PC-9 (cell line): ENCODE data around the gene MAST4. TPM values are rescaled to one million over a fixed set of nuclear protein-coding genes. Genes with fewer than 3 reads are reported as not detected.

Experiments
- BruUV-seq: library from RNA; stranded (reverse); fragments of 400-500 nt; replicated peaks from 2 replicates; lab custom pipeline; 2021; lab: Mats Ljungman, UMichigan
- CTCF ChIA-PET: fragments of 300-600 bp; sonication (Branson Sonifier 250); formaldehyde crosslinking; loops from one replicate; lab custom pipeline; 2022; ENCODE audit warnings: antibody characterized with exemption; lab: Charles Lee
- POLR2A ChIA-PET: fragments of 300-600 bp; sonication (Branson Sonifier 250); formaldehyde crosslinking; loops from one replicate; lab custom pipeline; 2022; ENCODE audit warnings: antibody characterized with exemption; ENCODE audit not compliant: unreplicated experiment; lab: Charles Lee
- DNase-seq, 2 experiments: peaks; one replicate each; pipeline versions ENCODE4 v3.0.0 to v3.0.0-alpha.2; 2015 to 2022; ENCODE audit warnings: mixed read lengths in 1 of 2
- H2AFZ ChIP-seq: fragments of 200-600 bp; sonication (generic); 2 replicates; pipeline ENCODE4 v1.8.1; 2017; ENCODE audit warnings: antibody characterized with exemption
- H3F3A ChIP-seq: fragments of 200-600 bp; sonication (generic); 2 replicates; pipeline ENCODE4 v1.8.1; 2017; ENCODE audit warnings: antibody characterized with exemption, mild to moderate bottlenecking, low read depth; ENCODE audit not compliant: insufficient read depth
- H3K27ac ChIP-seq: fragments of 200-600 bp; sonication (generic); 2 replicates; pipeline ENCODE4 v1.6.1; 2016; ENCODE audit warnings: mixed run types
- H3K27me3 ChIP-seq: fragments of 200-600 bp; sonication (generic); 2 replicates; pipeline ENCODE4 v1.6.1; 2016; ENCODE audit warnings: low read depth, mixed run types; ENCODE audit not compliant: insufficient read depth
- H3K36me3 ChIP-seq: fragments of 200-600 bp; sonication (generic); 2 replicates; pipeline ENCODE4 v1.6.1; 2016; ENCODE audit warnings: low read depth, mixed run types
- H3K4me1 ChIP-seq: fragments of 200-600 bp; sonication (generic); replicated peaks from 2 replicates; pipeline ENCODE4 v1.6.1; 2016; ENCODE audit warnings: mixed run types; ENCODE audit not compliant: insufficient read depth
- H3K4me2 ChIP-seq: fragments of 200-600 bp; sonication (generic); 2 replicates; pipeline ENCODE4 v1.6.1; 2017; ENCODE audit warnings: mixed run types
- H3K4me3 ChIP-seq: fragments of 200-600 bp; sonication (generic); 2 replicates; pipeline ENCODE4 v1.6.1; 2016; ENCODE audit warnings: mixed run types
- H3K79me2 ChIP-seq: fragments of 200-600 bp; sonication (generic); 2 replicates; pipeline ENCODE4 v1.6.1; 2017; ENCODE audit warnings: low read depth, mixed run types
- H3K9me2 ChIP-seq: fragments of 200-600 bp; sonication (generic); 2 replicates; pipeline ENCODE4 v1.8.1; 2017; ENCODE audit warnings: mild to moderate bottlenecking; ENCODE audit not compliant: insufficient read depth
- H3K9me3 ChIP-seq: fragments of 200-600 bp; sonication (generic); 2 replicates; pipeline ENCODE4 v1.8.1; 2016; ENCODE audit warnings: low read depth; ENCODE audit not compliant: insufficient read depth
- H4K20me1 ChIP-seq: fragments of 200-600 bp; sonication (generic); 2 replicates; pipeline ENCODE4 v1.8.1; 2017; ENCODE audit not compliant: insufficient read depth
- EZH2 ChIP-seq: fragments of 200-600 bp; sonication (generic); IDR thresholded peaks from 2 replicates; pipeline ENCODE4 v1.8.0; 2017; ENCODE audit warnings: antibody characterized with exemption, low read depth
- intact Hi-C: fragments of 100-400 bp; cut with micrococcal nuclease; formaldehyde crosslinking; loops from one replicate; pipeline ENCODE4 v1.10.0; 2022; ENCODE audit not compliant: unreplicated experiment
- total RNA-seq: library from RNA; stranded (reverse); gene quantifications from 2 replicates; pipeline ENCODE4 v1.2.3, GENCODE V29; 2021
- TF ChIP-seq, protein P1 (sequence below): fragments of 200-600 bp; sonication (generic); conservative IDR thresholded peaks from 2 replicates; pipeline ENCODE4 v1.6.1; 2017; ENCODE audit warnings: mixed run types, antibody characterized with exemption, mild to moderate bottlenecking, moderate library complexity

MAST4 gene
- total RNA-seq, 1 experiment from 2014 or later = 19.3 TPM

DNA sequence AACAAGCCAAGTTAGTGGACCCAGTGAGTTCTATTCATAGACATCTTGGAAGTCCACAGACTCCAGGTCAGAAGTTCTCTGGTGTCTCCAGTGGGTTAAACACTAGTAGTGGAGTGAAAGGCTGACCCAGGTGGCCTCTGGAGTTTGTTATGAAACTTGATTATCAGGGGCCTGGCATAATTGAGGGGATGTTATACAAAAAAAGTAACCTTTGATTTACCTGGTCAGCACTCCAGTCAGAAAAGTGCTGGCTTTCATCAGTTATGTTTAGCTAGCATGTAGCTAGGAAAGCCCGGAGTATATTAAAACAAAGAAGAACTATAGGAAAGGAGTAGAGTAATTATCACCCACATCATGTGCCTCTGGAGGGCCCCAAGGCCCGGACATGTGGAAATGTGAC, 429.3 kb downstream of the MAST4 start:
- Histone ChIP-seq H3F3A (no peaks in the 10 kb centered on the region; the same call in 1 of the 2 replicates), H3K27me3 (no peaks in the 10 kb centered on the region), H3K9me3 (peaks cover 5% of the 10 kb centered on the region; the same call in 1 of the 2 replicates), H3K4me3 (no peak overlapping the region), H3K27ac (no peak overlapping the region), H3K9me2 (no peaks in the 10 kb centered on the region), H3K36me3 (peaks cover 3% of the 10 kb centered on the region; the same call in 1 of the 2 replicates), H4K20me1 (no peaks in the 10 kb centered on the region), H2AFZ (no peak overlapping the region), H3K4me1 (peaks cover 12% of the 10 kb centered on the region), H3K4me2 (no peak overlapping the region), H3K79me2 (peaks cover 55% of the 10 kb centered on the region)
- intact Hi-C loops = no loop called here
- BruUV-seq = no TSS peak
- TF ChIP-seq, protein P1, sequence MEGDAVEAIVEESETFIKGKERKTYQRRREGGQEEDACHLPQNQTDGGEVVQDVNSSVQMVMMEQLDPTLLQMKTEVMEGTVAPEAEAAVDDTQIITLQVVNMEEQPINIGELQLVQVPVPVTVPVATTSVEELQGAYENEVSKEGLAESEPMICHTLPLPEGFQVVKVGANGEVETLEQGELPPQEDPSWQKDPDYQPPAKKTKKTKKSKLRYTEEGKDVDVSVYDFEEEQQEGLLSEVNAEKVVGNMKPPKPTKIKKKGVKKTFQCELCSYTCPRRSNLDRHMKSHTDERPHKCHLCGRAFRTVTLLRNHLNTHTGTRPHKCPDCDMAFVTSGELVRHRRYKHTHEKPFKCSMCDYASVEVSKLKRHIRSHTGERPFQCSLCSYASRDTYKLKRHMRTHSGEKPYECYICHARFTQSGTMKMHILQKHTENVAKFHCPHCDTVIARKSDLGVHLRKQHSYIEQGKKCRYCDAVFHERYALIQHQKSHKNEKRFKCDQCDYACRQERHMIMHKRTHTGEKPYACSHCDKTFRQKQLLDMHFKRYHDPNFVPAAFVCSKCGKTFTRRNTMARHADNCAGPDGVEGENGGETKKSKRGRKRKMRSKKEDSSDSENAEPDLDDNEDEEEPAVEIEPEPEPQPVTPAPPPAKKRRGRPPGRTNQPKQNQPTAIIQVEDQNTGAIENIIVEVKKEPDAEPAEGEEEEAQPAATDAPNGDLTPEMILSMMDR = no peak
- no peak for TF ChIP-seq EZH2
- POLR2A ChIA-PET = no interaction called here
- CTCF ChIA-PET = no interaction called here
- no peak for DNase-seq

DNA sequence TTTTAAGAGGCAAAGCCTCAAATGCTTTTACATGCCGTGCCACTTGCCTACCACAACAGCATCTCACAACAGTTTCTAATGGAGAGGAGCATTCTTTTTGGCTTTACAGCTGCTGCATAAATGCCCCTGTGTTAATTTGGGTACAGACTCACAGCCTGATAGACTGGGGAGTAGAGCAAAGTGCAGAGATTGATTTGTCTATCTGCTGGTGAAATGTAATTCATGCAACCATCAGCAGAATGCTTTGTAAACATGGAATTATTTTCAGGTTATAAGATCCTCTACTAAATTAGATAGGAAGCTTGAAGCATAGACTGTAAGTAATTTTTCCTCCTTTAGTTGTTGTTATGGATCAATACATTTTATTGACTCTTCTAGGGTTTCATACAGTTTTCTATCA, 430.1 kb downstream of the MAST4 start:
- Histone ChIP-seq H2AFZ (no peak overlapping the region), H3F3A (no peaks in the 10 kb centered on the region; the same call in 1 of the 2 replicates), H3K27ac (no peak overlapping the region), H3K79me2 (peaks cover 55% of the 10 kb centered on the region), H3K9me3 (peaks cover 4% of the 10 kb centered on the region; the same call in 1 of the 2 replicates), H3K4me2 (no peak overlapping the region), H4K20me1 (no peaks in the 10 kb centered on the region), H3K9me2 (no peaks in the 10 kb centered on the region), H3K27me3 (no peaks in the 10 kb centered on the region), H3K4me3 (no peak overlapping the region), H3K36me3 (no peaks in the 10 kb centered on the region), H3K4me1 (peaks cover 13% of the 10 kb centered on the region)
- BruUV-seq = no TSS peak
- no peak for DNase-seq
- TF ChIP-seq, protein P1 = no peak
- TF ChIP-seq EZH2 = no peak
- intact Hi-C loops = no loop called here
- POLR2A ChIA-PET = no interaction called here
- CTCF ChIA-PET = no interaction called here

DNA sequence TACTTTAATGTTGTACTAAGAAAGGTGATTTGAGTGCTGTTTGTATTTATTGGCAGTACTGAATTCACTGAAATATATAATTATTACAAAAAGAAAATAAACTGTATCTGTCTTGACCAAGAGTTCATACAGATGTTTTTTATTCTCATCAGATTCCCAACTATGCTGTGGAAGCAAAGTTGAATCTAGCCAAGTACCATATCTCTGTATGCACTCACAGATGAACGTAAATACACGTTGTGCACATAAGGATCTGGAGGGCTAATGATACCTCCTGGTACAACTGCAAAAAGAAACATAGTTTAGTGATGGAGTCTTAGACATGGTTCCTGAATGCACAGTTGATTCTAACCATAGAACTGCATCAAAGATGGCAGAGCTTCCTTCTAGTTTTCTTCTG, 431.0 kb downstream of the MAST4 start:
- Histone ChIP-seq H3K9me3 (peaks cover 4% of the 10 kb centered on the region; the same call in 1 of the 2 replicates), H3K79me2 (peaks cover 55% of the 10 kb centered on the region), H3K36me3 (no peaks in the 10 kb centered on the region), H3K9me2 (no peaks in the 10 kb centered on the region), H3K27ac (no peak overlapping the region), H4K20me1 (no peaks in the 10 kb centered on the region), H3K27me3 (no peaks in the 10 kb centered on the region), H3K4me1 (peaks cover 13% of the 10 kb centered on the region), H3F3A (no peaks in the 10 kb centered on the region; the same call in 1 of the 2 replicates), H3K4me2 (no peak overlapping the region), H2AFZ (no peak overlapping the region), H3K4me3 (no peak overlapping the region)
- intact Hi-C loops = no loop called here
- ChIA-PET CTCF (no interaction called here), POLR2A (no interaction called here)
- no peak for DNase-seq
- no peak for TF ChIP-seq EZH2
- TF ChIP-seq, protein P1 = no peak
- BruUV-seq = no TSS peak
